Stimulated activated naive CD4-positive, alpha-beta T cell (primary cell): ENCODE results near the gene BLOC1S6.

Source experiments
- DNase-seq, 6 experiments: peaks; one replicate each; lab custom pipeline; 2025; lab: John Stamatoyannopoulos, UW

The BLOC1S6 gene

GRCh38 chr15:45588219-45588875, 1.2 kb downstream of the BLOC1S6 start:
- no peak for DNase-seq

- DNase-seq, result no peak
These were observed 2.1 kb downstream of the BLOC1S6 start for GRCh38 chr15:45589256-45589655.

DNA sequence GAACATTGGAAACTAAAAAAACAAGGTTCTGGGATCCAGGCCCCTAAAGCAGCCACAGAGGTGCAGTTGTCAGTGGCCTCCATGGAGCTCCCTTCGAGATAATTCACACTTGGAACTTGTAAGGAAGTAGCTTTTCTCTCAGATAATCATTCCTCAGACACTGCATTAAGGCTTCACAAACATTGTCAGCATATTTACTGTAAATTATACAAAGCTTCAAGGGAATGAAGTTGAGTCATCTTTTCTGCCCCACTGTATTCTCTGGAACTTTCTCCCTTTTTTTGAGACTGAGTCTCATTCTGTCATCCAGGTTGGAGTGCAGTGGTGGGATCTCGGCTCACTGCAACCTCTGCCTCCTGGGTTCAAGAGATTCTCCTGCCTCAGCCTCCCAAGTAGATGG, 7.1 kb downstream of the BLOC1S6 start:
- DNase-seq, result no peak

DNA sequence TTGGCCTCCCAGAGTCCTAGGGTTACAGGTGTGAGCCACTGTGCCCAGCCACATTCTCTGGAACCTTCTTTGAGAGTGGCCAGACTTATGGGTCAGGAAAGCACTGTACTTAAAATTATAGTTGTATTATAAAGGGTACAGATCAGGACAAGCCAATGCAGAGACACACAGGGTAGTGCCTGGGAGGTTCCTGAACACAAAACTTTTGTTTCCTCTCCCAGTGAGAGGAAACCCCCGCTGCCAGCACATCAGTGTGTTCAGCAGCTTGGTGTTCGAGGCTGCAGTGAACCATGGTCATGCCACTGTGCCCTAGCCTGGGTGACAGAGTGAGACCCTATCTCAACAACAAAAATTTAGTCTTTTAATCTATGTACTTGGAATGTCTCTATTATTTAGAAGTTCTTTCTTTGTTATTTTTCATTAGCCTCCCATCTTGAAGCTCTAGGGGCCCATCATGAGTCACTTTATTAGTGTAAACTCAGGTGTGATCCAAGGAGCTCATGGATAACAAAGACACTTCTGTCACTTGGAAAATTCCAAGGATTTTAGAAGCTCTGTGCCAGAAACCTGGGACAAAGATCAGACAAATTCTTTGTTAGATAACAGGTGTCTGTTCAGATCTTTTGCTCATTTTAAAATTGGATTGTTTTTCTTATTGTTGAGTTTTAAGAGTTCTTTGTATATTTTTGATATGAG, 7.8 kb downstream of the BLOC1S6 start:
- no peak for DNase-seq

- no peak for DNase-seq
These were observed 16.7 kb downstream of the BLOC1S6 start for GRCh38 chr15:45603881-45604280.

DNA sequence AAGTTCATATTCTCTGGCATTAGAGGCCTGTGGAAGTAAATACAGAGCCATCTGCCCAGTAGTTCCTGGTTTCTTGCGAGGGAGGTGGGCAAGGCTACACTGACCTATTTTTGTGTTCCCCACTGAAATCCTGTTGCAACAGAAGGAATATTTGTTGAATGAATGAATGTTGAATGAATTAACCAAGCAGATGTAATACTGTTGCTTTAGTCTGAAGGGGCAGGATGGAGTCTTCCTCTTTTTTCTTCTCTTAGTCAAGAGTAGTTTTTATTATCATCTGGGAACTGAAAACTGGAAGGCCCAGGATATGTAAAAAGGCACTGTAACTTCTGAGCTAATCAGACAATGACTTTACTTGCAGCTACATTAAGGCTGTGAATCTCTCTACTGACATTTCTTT, 17.1 kb downstream of the BLOC1S6 start:
- no peak for DNase-seq

- no peak for DNase-seq
These were observed 19.2 kb downstream of the BLOC1S6 start for GRCh38 chr15:45606413-45606812.

DNA sequence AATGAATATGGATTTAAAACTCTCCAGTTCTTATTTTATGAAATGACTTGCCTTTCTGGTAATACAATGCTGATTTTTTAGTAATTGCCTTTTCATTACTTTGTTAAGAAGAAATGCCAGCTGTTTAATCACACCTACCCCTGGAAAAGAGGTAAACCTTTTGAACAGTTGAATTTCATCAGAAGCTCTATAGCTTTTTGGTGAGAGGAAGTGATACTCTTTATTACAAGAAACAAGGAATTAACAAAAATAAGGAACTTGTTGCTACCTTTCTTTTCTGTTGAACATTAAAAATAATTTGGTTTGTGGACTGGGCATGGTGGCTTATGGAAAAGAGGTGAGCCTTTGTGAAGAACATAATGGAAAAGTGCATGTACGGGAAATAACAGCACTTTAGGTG, 19.7 kb downstream of the BLOC1S6 start:
- no peak for DNase-seq

GRCh38 chr15:45611305-45611704, 24.1 kb downstream of the BLOC1S6 start:
- peak in 2 of 6 experiments; percentile 6 to 9 for DNase-seq

DNA sequence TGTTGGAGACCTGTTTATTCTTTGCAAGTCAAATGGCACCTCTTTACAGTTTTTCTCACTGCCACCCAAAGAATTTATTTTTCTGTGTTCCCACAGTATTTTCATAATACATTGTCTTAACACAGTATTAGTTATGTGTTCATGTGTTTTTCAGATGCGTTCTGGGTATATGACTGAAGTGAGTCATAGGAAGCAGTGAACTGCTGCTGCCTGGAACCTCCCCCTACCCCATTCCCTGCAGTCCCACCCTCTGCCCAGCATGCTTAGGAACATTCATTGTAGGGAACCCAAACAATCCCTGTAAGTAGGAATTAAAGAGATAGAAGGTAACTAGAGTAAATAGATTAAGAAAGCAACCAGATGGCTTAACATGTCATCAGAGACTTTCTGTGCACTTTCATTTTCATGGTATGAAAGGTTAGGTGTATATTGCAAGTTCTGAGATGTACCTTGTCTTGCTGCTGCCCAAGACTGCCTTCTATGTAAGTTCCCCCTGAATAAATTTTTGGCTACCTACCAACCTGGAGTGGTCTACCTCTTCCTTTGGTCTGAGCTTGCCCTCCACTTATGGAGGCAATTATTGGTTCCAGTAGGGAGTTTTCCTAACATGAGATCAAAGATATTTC, 25.7 kb downstream of the BLOC1S6 start:
- no peak for DNase-seq

GRCh38 chr15:45616901-45617323, 29.7 kb downstream of the BLOC1S6 start:
- no peak for DNase-seq

- DNase-seq, result peak in 1 of 6 experiments; percentile 5
These were observed 31.6 kb downstream of the BLOC1S6 start for GRCh38 chr15:45618813-45619212.

GRCh38 chr15:45628136-45628535, 41.0 kb downstream of the BLOC1S6 start:
- DNase-seq, result no peak

DNA sequence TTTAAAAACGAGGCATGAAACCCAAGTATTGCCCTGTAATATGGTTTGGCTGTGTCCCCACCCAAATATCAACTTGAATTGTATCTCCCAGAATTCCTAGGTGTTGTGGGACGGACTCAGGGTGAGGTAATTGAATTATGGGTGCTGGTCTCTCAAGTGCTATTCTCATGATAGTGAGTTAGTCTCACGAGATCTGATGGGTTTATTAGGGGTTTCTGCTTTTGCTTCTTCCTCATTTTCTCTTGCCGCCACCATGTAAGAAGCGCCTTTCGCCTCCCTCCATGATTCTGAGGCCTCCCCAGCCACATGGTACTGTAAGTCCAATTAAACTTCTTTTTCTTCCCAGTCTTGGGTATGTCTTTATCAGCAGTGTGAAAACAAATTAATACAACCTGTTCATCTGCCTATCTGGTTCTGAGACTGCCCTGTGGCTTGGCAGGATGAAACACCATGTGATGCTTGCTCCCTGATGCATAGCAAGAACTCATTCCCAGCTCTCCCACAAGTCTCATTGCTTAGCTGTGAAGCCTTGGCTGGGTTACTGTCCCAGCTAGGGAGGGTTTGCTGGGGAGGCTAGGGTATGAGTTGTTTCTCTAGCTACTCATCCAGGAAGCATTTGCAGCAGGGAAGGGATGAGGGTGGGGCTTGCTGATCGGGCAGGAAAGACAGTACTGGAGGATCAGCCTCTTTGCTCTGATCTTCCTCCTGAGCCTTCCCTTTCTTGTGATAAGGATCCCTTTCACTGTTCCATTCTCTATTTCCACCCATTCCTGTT, 43.9 kb downstream of the BLOC1S6 start:
- no peak for DNase-seq

GRCh38 chr15:45631776-45632175, 44.6 kb downstream of the BLOC1S6 start:
- no peak for DNase-seq

DNA sequence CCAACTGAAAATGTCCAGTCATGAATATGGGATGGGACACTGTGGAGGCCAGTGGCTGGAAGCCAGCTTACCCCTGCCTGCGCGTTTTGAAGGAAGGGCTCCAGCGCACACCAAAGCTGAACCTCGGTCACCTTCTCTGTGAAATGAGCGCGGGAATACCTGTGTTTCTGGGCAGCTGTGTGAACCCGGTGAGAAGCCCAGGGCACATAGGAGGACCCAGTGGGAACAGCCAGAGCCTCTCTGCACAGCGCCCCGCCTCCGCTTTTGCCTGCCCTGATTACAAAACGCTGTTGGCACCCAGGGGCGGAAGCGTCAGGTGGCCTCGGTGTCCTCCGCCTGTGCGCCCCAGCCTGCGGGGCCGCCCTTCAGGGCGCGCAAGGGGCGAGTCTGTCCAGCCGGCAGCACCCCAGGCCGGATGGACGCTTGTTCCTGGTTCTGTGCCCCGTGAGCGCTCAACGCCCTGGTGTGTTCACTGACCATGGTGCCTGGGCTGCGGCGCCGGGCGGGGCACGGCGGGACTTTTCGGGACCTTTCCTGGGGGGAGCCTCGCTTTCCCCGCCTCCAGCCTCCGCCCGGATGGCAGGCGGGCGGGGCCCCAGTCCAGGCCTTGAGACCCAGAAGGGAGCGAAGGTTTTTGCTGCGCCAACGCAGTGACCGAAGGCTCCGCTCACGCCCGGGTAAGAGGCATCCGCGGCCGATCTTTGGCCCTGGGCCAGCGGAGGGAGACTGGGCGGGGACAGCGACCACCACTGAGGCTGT, 47.4 kb downstream of the BLOC1S6 start, which contains the start of gene SQOR:
Gene SQOR (plus strand): TSS at position 598 of the 759 bp plus-strand sequence. CDS start 23,895 bp downstream, outside the sequence.
- DNase-seq, result peak; percentile 26 to 74 (median 52)

DNA sequence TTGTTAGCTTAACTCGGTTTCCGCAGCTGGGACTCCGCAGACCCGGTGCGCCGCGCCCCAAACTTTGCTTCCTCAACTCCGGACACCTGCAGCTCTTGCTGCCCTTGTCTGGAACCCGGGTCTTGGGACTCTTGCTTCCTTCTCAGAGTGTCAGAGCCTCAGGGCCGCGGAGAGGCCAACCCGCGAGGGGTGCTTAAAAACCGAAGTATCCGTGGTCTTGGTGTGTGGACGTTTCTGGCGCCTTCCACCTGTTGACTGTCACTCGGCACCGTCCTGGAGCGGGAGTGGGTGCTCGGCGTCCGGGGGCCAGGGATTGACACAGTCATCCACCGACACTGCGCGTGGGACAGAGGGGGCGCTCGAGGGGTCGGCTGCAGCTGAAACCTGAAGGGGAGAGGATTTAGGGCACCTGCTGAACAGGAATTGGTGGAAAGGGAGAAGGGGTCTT, 48.0 kb downstream of the BLOC1S6 start:
- peak; percentile 21 to 74 (median 49) for DNase-seq

GRCh38 chr15:45635763-45636292, 48.6 kb downstream of the BLOC1S6 start:
- no peak for DNase-seq

DNA sequence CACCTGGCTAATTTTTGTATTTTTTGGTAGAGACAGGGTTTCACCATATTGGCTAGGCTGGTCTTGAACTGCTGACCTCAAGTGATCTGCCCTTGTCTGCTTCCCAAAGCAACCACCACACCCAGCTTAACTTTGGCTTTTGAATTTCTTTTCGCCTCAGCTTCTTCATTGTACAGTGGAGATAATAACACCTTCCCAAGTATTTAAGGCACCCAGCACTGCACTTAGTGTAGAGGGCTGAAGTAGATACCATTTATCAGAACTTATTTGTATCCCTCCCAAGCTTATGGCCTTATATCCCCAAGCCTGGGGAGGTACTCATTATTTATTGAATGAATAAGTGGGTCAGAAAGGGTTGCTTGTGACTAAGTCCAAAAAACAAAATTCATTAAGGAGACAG, 50.0 kb downstream of the BLOC1S6 start:
- no peak for DNase-seq

GRCh38 chr15:45637552-45638033, 50.4 kb downstream of the BLOC1S6 start:
- DNase-seq, result peak; percentile 1 to 82 (median 44)

- no peak for DNase-seq
These were observed 53.4 kb downstream of the BLOC1S6 start for GRCh38 chr15:45640616-45641015.
